Retinal pigment epithelial cell (primary cell): ENCODE results near the gene CLSTN2.

Source experiments
- DNase-seq: peaks from one replicate; pipeline ENCODE4 v3.0.0-alpha.2; 2010; ENCODE audit warnings: low read depth
- H3K4me3 ChIP-seq: 2 replicates; pipeline ENCODE4 v1.5.1; 2011; ENCODE audit warnings: mild to moderate bottlenecking, low read length, control low read depth, moderate library complexity
- CTCF ChIP-seq: conservative IDR thresholded peaks from 2 replicates; pipeline ENCODE4 v1.5.1; 2011; ENCODE audit warnings: low read depth, low read length, control low read depth, inconsistent platforms

CLSTN2 gene

GRCh38 chr3:139979991-139980390 lies 45.0 kb downstream of the CLSTN2 start:
- no peak overlapping the region for H3K4me3 ChIP-seq
- TF ChIP-seq CTCF, result no peak
- DNase-seq, result no peak

GRCh38 chr3:139982404-139982803 lies 47.4 kb downstream of the CLSTN2 start:
- no peak overlapping the region for H3K4me3 ChIP-seq
- peak; percentile 63 for TF ChIP-seq CTCF
- no peak for DNase-seq

- no peak overlapping the region for H3K4me3 ChIP-seq
- TF ChIP-seq CTCF, result no peak
- DNase-seq, result no peak
Observed at GRCh38 chr3:139985576-139985975, 50.6 kb downstream of the CLSTN2 start.

GRCh38 chr3:139987908-139988307 lies 52.9 kb downstream of the CLSTN2 start:
- TF ChIP-seq CTCF, result no peak
- no peak overlapping the region for H3K4me3 ChIP-seq
- DNase-seq, result no peak

GRCh38 chr3:139988472-139989156 lies 53.6 kb downstream of the CLSTN2 start:
- no peak for DNase-seq

GRCh38 chr3:139994891-139995290 lies 59.9 kb downstream of the CLSTN2 start:
- no peak overlapping the region for H3K4me3 ChIP-seq
- TF ChIP-seq CTCF, result no peak
- no peak for DNase-seq

More at GRCh38 chr3:139988472-139989156, 53.6 kb downstream of the CLSTN2 start:
- no peak for TF ChIP-seq CTCF
- no peak overlapping the region for H3K4me3 ChIP-seq

GRCh38 chr3:140004271-140004670 lies 69.3 kb downstream of the CLSTN2 start:
- DNase-seq, result no peak
- no peak overlapping the region for H3K4me3 ChIP-seq
- TF ChIP-seq CTCF, result no peak
